ENCODE measurements around the gene PDLIM4.

DNA sequence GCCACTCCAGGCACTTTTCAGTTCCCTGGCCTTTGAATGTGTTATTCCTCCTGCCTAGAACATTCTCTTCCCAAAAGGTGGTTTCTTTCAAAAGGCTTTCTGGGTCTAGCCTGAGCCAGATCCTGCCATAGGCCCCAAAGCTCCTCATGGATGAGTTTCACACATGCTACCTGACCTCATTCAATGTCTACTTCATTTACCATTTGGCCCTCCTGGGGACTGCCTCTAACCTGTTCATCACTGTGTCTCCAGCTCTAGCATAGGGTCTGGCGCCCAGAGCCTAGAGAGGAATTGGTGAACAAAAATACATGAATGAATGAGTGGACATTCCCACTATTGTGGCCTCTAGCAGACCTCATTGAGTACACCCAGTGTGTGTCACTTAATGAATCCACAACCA, 24.4 kb upstream of the PDLIM4 start:
- TF ChIP-seq, protein P1, sequence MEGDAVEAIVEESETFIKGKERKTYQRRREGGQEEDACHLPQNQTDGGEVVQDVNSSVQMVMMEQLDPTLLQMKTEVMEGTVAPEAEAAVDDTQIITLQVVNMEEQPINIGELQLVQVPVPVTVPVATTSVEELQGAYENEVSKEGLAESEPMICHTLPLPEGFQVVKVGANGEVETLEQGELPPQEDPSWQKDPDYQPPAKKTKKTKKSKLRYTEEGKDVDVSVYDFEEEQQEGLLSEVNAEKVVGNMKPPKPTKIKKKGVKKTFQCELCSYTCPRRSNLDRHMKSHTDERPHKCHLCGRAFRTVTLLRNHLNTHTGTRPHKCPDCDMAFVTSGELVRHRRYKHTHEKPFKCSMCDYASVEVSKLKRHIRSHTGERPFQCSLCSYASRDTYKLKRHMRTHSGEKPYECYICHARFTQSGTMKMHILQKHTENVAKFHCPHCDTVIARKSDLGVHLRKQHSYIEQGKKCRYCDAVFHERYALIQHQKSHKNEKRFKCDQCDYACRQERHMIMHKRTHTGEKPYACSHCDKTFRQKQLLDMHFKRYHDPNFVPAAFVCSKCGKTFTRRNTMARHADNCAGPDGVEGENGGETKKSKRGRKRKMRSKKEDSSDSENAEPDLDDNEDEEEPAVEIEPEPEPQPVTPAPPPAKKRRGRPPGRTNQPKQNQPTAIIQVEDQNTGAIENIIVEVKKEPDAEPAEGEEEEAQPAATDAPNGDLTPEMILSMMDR (IDR thresholded peaks at IDR 0.05; ENCODE audit: low read depth, low read length), result no peak
- TF ChIP-seq POLR2A (IDR thresholded peaks at IDR 0.05; ENCODE audit: extremely low read depth, insufficient read length), result no peak
